ENCODE measurements around the gene POP7.
"Not testable (repeated sequence)": the region's sequence is repeated elsewhere in the genome, so short reads cannot be mapped to it uniquely, and the experiment has no call there.

POP7 gene

GRCh38 chr7:100705753-100706671 is at the start of gene POP7:
TSS of gene POP7 (plus strand) at chr7:100706121. CDS start at chr7:100706831, 710 bp downstream.
- DNase-seq: peak; percentile 100

- DNase-seq: not testable (repeated sequence)
These were observed 43.6 kb upstream of the POP7 start for GRCh38 chr7:100662194-100662776.

GRCh38 chr7:100665168-100665726 is 40.7 kb upstream of the POP7 start:
- no peak for DNase-seq

- no peak for DNase-seq
These were observed 38.4 kb upstream of the POP7 start for GRCh38 chr7:100667331-100668068.

GRCh38 chr7:100668069-100668449 is 37.9 kb upstream of the POP7 start:
- DNase-seq: no peak

GRCh38 chr7:100669106-100669505 is 36.8 kb upstream of the POP7 start:
- not testable (repeated sequence) for DNase-seq

- DNase-seq: no peak
These were observed 35.8 kb upstream of the POP7 start for GRCh38 chr7:100670074-100670473.

- DNase-seq: no peak
These were observed 34.3 kb upstream of the POP7 start for GRCh38 chr7:100671353-100672327.

GRCh38 chr7:100673302-100673941 is 32.5 kb upstream of the POP7 start, which contains the start of gene GNB2:
TSS of gene GNB2 (plus strand) at chr7:100673740. CDS start at chr7:100676266, 2,526 bp downstream.
- peak; percentile 100 for DNase-seq

- DNase-seq: peak; percentile 74
These were observed 31.9 kb upstream of the POP7 start for GRCh38 chr7:100673942-100674410.

- peak; percentile 63 for DNase-seq
These were observed 31.4 kb upstream of the POP7 start for GRCh38 chr7:100674411-100675104.

GRCh38 chr7:100675105-100675451 is 30.8 kb upstream of the POP7 start:
- no peak for DNase-seq

GRCh38 chr7:100675581-100676350 is 30.2 kb upstream of the POP7 start:
- DNase-seq: peak; percentile 77

GRCh38 chr7:100676501-100677306 is 29.2 kb upstream of the POP7 start:
- DNase-seq: no peak

GRCh38 chr7:100677308-100678267 is 28.3 kb upstream of the POP7 start:
- no peak for DNase-seq

- DNase-seq: no peak
These were observed 27.5 kb upstream of the POP7 start for GRCh38 chr7:100678291-100678984.
